HG02798 (cell line): Measurements from ENCODE around the gene MAP2K2.
A peak's percentile ranks its signal among the peaks of the same experiment; 100 is the strongest.
"Not testable (repeated sequence)": the region's sequence is repeated elsewhere in the genome, so short reads cannot be mapped to it uniquely, and the experiment has no call there.

ENCODE experiments used
- ATAC-seq: cut with Tn5 transposase; IDR thresholded peaks from one replicate; pipeline ENCODE4 v1.9.1; 2021; ENCODE audit warnings: mild to moderate bottlenecking; ENCODE audit not compliant: unreplicated experiment, poor library complexity

MAP2K2 gene

GRCh38 chr19:4123615-4124568 lies at the start of gene MAP2K2:
Gene MAP2K2, minus strand, starts transcription at chr19:4124122. Its CDS starts 247 bp downstream, at chr19:4123875.
- ATAC-seq: peak; percentile 91

DNA sequence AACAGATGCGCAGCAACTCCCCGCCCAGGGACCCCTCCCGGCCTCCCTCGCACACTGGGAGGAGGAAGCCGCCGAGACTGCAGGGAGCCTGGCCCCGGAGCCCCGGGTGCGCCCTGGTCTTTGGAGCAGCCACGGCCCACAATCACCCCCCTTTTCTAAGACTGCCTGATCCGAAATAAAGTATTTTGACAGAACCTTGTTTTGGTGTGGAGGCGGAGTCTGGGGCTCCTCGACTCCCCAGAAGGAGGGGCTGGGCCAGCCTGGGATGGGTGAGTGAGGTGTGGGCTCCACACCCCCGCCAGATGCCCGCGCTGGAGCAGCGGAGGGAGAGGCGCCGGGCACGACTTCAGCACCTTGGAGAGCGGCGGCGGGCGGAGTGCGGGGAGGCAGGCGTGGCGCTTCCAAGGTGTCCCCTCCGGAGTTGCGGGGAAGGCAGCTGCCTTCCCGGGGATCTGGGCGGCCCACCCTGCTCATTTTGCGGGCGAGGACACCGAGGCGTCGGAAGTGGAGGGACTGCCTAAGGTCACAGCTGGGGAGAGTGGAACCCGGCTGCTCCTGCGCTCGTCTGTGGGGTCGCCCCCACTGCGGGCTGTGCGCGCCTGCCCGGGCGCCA lies 49.0 kb upstream of the MAP2K2 start:
- no peak for ATAC-seq

DNA sequence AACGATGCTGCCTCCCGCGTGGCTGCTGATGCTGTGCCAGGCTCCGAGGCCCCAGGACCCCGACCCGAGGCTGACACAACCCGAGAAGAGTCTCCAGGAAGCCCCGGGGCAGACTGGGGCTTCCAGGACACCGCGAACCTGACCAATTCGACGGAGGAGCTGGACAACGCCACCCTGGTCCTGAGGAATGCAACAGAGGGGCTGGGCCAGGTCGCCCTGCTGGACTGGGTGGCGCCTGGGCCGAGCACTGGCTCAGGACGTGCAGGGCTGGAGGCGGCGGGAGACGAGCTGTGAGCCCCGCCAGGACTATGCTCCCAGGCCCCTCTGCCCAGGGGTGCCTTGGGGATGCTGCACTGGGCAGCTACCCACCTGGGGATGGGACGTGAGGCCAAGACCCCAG lies 47.8 kb upstream of the MAP2K2 start:
- no peak for ATAC-seq

DNA sequence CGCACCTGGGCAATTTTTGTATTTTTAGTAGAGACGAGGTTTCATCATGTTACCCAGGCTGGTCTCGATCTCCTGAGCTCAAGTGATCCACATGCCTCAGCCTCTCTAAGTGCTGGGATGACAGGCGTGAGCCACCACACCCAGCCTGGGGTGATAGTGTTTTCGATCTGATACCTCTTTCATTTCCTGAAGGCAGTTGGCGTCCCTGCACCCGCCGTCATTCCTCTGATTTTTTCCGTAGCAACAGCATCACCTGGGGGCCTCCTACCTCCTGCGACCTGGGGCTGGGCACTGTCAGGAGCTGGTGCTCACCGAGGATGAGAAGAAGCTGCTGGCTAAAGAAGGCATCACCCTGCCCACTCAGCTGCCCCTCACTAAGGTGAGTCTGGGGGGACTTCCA lies 40.3 kb upstream of the MAP2K2 start:
- ATAC-seq: no peak

DNA sequence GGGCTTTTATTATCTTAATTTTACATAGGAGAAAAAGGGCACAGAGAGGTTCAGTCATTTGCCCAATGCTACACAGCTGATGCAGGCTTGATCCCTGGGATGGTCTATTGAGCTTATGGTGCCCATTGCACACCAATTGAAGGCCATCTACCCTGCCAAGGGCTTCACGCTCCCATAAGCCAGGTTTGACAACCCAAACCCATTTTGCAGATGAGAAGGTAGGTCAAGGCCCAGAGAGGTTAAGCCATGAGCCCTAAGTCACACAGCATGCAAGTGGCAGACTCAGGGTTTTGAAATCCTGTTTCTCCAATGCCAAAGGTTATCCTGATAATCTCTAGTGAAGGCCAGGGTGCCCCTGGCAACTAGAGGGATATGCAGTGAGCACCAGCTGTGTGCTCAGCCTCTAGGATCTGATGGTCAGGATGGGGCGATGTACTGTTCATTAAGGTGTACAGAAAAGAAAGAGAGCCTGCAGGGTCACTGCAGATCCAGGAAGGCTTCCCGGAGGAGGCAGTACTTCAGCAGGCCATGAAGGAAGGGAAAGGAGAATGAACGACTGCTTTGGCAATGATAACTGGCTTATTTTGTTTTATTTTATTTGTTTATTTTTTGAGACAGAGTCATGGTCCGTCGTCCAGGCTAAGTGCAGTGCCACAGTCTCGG lies 37.6 kb upstream of the MAP2K2 start:
- no peak for ATAC-seq

DNA sequence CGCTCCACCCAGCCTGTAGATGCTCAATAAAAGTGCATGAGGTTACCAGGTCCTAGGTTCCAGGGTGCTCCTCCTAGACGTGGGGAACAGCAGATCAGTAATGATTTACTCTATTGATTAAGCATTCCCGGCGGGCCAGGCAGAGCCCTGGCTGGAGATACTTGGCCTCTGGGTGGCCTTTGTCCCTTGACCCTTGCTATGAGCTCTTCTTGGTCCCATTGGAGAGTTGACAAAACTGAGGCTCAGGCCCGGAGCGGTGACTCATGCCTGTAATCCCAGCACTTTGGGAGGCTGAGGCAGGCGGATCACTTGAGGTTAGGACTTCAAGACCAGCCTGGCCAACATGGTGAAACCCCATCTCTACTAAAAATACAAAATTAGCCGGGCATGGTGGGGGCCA lies 34.0 kb upstream of the MAP2K2 start:
- ATAC-seq: not testable (repeated sequence)

- ATAC-seq: no peak
Measured at GRCh38 chr19:4157164-4157563, 33.2 kb upstream of the MAP2K2 start.

- ATAC-seq: no peak
Measured at GRCh38 chr19:4154571-4155312, 30.8 kb upstream of the MAP2K2 start.

DNA sequence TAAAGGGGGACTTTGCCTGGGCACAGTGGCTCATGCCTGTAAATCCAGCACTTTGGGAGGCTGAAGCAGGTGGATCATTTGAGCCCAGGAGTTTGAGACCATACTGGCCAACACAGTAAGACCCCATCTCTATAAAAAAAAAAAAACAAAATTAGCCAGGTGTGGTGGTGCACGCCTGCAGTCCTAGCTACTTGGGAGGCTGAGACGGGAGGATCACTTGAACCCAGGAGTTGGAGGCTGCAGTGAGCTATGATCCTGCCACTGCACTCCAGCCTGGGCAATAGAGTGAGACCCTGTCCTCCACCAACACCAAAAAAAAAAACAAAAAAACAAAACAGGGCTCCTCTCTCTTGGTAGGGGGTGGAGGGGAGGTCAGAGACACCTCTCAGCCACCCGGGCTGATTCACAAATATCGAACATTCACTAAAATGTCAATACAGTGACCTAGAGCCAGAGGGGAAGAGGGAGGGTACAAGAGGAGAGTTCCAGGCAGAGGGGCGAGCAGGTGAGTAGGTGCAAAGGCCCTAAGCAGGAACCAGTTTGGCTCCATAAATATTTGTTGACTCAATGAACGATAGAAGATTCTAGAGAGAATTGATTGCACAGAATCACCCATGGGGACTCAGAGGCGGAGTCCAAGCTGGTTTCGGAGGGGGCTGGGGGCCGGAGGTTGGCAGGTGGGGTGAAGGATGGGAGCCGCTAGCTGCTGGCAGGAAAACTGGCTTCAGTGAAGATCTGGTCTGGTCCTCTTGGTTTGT lies 28.5 kb upstream of the MAP2K2 start:
- ATAC-seq: no peak

GRCh38 chr19:4151623-4152022 lies 27.7 kb upstream of the MAP2K2 start:
- no peak for ATAC-seq

DNA sequence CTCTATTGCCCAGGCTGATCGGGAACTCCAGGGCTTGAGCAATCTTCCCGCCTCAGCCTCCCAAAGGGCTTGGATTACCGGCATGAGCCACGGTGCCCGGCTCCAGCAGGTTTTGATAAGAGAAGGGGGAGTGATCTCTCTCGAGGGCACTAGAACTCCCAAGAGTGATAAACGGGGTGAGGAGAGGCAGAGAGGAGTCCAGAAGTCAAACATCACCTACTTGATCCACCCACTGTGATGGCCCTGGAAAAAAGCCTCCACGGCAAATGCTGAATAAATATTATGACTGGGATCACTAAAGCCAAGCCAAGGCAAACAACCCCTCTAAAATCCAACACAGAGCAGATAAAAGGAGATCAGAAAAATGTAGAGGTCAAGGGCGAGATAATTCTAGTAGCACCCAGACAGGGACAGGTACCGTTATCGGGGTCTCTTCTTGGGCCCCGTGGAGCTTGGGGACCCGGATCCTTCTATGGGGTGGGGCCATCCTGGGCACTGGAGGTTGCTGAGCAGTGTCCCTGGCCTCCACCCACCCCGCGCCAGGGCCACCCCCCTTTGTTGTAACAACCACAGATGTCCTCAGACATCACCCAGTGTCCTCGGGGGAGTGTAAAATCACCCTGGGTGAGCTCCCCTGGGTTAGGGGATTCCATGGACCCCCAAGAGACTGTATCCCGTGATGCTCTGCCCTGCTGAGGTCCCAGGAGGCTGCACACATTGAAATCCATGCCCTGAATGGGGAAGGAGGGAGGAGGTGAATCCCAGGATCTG lies 25.8 kb upstream of the MAP2K2 start:
- ATAC-seq: no peak

GRCh38 chr19:4144666-4145249 lies 20.8 kb upstream of the MAP2K2 start:
- ATAC-seq: no peak

DNA sequence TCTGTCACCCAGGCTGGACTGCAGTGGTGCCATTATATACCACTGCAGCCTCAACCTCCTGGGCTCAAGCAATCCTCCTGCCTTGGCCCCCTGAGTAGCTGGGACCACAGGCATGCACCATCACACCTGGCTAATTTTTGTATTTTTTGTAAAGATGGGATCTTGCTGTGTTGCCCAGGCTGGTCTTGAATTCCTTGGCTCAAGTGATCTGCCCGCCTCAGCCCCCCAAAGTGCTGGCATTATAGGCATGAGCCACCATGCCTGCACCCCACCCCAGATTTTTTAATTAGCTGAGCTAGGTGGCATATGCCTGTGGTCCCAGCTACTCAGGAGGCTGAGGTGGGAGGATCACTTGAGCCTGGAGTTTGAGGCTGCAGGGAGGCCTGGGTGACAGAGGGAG lies 19.0 kb upstream of the MAP2K2 start:
- ATAC-seq: not testable (repeated sequence)

DNA sequence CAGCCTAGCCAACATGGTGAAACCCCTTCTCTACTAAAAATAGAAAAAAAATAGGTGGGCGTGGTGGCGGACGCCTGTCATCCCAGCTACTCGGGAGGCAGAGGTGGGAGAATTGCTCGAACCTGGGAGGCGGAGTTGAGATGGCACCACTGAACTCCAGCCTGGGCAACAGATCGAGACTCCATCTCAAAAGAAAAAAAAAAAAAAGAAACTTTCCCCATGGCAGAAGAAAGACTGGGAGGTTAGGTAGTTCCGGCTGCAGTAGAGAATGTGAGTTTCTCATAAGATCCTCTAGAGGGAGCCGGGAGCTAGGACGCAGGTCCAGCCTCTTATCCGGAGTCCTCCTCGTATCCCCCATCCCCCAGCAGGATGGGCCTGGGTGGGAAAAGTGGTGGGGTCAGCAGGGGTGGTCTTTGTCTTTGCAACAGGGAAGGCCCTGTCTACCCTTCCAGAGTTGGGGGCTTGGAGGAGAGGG lies 16.4 kb upstream of the MAP2K2 start:
- ATAC-seq: no peak

GRCh38 chr19:4139614-4140236 lies 15.8 kb upstream of the MAP2K2 start:
- no peak for ATAC-seq

DNA sequence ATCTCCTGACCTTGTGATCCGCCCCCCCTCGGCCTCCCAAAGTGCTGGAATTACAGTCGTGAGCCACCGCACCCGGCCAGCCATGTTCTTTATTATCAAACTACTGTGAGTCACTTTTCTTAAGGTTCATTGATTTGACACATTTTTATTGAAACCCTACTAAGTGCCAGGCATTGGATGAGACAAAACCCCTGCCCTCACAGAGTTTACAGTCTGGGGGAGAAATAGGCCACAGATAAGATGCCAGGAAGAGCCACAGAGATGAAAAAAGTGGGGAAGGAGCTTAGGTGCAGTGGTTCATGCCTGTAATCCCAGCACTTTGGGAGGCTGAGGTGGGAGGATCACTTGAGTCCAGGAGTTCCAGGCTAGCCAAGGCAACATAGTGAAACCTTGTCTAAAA lies 14.5 kb upstream of the MAP2K2 start:
- no peak for ATAC-seq

GRCh38 chr19:4136680-4137088 lies 12.8 kb upstream of the MAP2K2 start:
- ATAC-seq: no peak

GRCh38 chr19:4135386-4135785 lies 11.5 kb upstream of the MAP2K2 start:
- ATAC-seq: not testable (repeated sequence)
